Adrenal gland (tissue), 19 donors: ENCODE data around the gene OR6C4. TPM values are rescaled to one million over a fixed set of nuclear protein-coding genes. Genes with fewer than 3 reads are reported as not detected.

Experiments used
- DNase-seq, 7 donors: peaks; one replicate each; pipeline ENCODE4 v3.0.0-alpha.2; 2019 to 2020
- H3K27ac ChIP-seq, 5 donors: fragments of 200-600 bp; sonication (generic) in 4 of 5; 1 replicate in 3 of 5; 2 replicates in 2 of 5; pipeline versions ENCODE4 v1.5.1 to v1.8.0; 2016 to 2020; ENCODE audit warnings: mild to moderate bottlenecking in 1 of 5
- H3K27me3 ChIP-seq: fragments of 200-600 bp; 2 replicates; pipeline ENCODE4 v1.8.0; 2021
- H3K36me3 ChIP-seq, 2 donors: fragments of 200-600 bp; replicated peaks in 1 of 2; 1 replicate in 1 of 2; 2 replicates in 1 of 2; pipeline versions ENCODE4 v1.5.1 to v1.8.0; 2018 to 2022
- H3K4me1 ChIP-seq, 2 donors: fragments of 200-600 bp; replicated peaks in 1 of 2; 1 replicate in 1 of 2; 2 replicates in 1 of 2; pipeline versions ENCODE4 v1.5.1 to v1.8.0; 2018 to 2021
- H3K4me3 ChIP-seq, 4 donors: fragments of 200-600 bp; sonication (generic) in 3 of 4; one replicate each; pipeline ENCODE4 v1.5.1; 2016 to 2018
- H3K9me3 ChIP-seq, 3 donors: fragments of 200-600 bp; sonication (generic) in 1 of 3; replicated peaks in 1 of 3; 1 replicate in 2 of 3; 2 replicates in 1 of 3; pipeline versions ENCODE4 v1.5.1 to v1.8.0; 2016 to 2021
- POLR2A ChIP-seq, 2 donors: fragments of 450-650 bp; IDR thresholded peaks; one replicate each; pipeline ENCODE4 v1.6.1; 2017; ENCODE audit warnings: antibody characterized with exemption in 2 of 2, mild to moderate bottlenecking in 2 of 2, moderate library complexity in 1 of 2
- WGBS, 4 donors: extraction: QIAGEN DNeasy Blood & Tissue Kit in 2 of 4; methylation state at CpG; one replicate each; pipeline versions ENCODE4 v1.1.5 to v1.1.7; 2013 to 2017; 5-methylcytosine and 5-hydroxymethylcytosine counted together
- intact Hi-C, 2 donors: fragments of 100-400 bp; cut with DNase I; formaldehyde crosslinking; loops; one replicate each; pipeline versions ENCODE4 v1.14.1 to v1.15.0; 2022 to 2023
- long read RNA-seq, 10 donors: library from polyadenylated mRNA in 3 of 10; unstranded in 2 of 10; stranded (forward) in 1 of 10; transcript quantifications; one replicate each; pipeline ENCODE4 v2.0.0 and lab custom pipeline, GENCODE V29; 2021 to 2026
- polyA plus RNA-seq, 3 donors: library from polyadenylated mRNA; stranded (reverse); fragments of 200-250 nt in 2 of 3; fragments of 350-450 nt in 1 of 3; fragmentation: Illumina TruSeq in 1 of 3; extraction: RNeasy Lipid Tissue Mini Kit (QIAGEN cat#74804) in 1 of 3; gene quantifications; one replicate each; pipeline ENCODE4 v1.2.3, GENCODE V29; 2013 to 2014
- total RNA-seq, 9 donors: library from RNA; depleted of rRNA in 4 of 9; stranded (reverse); fragments of >200 nt in 4 of 9; fragments of 120-200 nt in 1 of 9; fragmentation: NEBNext Ultra II Directional in 1 of 9; extraction: Animal tissue kit (Norgen Biotek cat#: 25700) in 1 of 9; gene quantifications; one replicate each; pipeline versions ENCODE4 v1.1.0 to v1.2.4, GENCODE V29; 2013 to 2023
- TF ChIP-seq, protein P1 (sequence below), 6 experiments: fragments of 450-650 bp in 4 of 6; fragments of 200-600 bp in 2 of 6; sonication (generic) in 1 of 6; IDR thresholded peaks; 1 replicate in 5 of 6; 2 replicates in 1 of 6; pipeline versions ENCODE4 v1.5.1 to v1.8.0; 2016 to 2021; ENCODE audit warnings: antibody characterized with exemption in 6 of 6, mild to moderate bottlenecking in 2 of 6, moderate library complexity in 1 of 6
- donor health status: healthy with polysubstance abuse.
- donor health status: Bipolar disorder and iron deficiency.
- donor health status: DM: yes; HTN: yes; CAD: no.
- donor health status: DM: no; HTN: no; CAD: no.
- donor health status: DM: no; HTN: no; CAD: no.
- donor health status: DM: yes; HTN: yes; CAD: no.

Gene OR6C4
- total RNA-seq = not detected
- not detected for polyA plus RNA-seq
- long read RNA-seq, donor 1 = 0 reads
- long read RNA-seq, donor 2 = 0 reads
- long read RNA-seq, donor 3 = 0 reads
- long read RNA-seq, donor 4 = 0 reads
- long read RNA-seq, donor 5 = 0 reads
- long read RNA-seq, donor 6 = 0 reads
- long read RNA-seq, donor 7 = 0 reads
- long read RNA-seq, donor 8 = 0 reads
- long read RNA-seq, donor 9 = 0 reads
- long read RNA-seq, donor 10 = 0 reads

DNA sequence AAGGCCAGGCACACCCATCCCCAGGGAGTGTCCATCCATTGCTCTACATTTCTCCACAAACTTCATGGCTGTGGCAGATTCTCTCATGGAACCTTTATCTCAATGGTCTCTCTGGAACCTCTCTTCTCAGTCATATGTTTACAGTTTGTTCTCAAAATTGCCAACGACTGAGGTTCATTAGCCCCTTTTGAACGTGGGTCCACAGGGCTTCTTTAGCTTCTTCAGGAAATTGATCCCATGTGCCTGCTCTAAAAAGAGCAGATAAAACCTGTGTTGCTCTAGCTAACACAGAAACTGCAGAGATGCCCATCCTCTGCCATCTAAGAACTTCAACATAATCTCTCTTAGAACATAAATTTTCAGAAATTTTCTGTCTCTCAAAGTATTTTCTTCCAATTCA, at the start of gene OR6C4:
Gene OR6C4 (plus strand): TSS at position 301 of the 400 bp plus-strand sequence. CDS start 1,625 bp downstream, outside the sequence.
- H3K4me1 ChIP-seq = no peaks in the 10 kb centered on the region
- H3K4me3 ChIP-seq = no peak within 1 kb of the TSS
- no peaks in the 10 kb centered on the region for H3K9me3 ChIP-seq
- DNase-seq = no peak
- intact Hi-C loops = no loop called here
- TF ChIP-seq, protein P1, sequence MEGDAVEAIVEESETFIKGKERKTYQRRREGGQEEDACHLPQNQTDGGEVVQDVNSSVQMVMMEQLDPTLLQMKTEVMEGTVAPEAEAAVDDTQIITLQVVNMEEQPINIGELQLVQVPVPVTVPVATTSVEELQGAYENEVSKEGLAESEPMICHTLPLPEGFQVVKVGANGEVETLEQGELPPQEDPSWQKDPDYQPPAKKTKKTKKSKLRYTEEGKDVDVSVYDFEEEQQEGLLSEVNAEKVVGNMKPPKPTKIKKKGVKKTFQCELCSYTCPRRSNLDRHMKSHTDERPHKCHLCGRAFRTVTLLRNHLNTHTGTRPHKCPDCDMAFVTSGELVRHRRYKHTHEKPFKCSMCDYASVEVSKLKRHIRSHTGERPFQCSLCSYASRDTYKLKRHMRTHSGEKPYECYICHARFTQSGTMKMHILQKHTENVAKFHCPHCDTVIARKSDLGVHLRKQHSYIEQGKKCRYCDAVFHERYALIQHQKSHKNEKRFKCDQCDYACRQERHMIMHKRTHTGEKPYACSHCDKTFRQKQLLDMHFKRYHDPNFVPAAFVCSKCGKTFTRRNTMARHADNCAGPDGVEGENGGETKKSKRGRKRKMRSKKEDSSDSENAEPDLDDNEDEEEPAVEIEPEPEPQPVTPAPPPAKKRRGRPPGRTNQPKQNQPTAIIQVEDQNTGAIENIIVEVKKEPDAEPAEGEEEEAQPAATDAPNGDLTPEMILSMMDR (IDR thresholded peaks at IDR 0.05) = no peak
- no peak for TF ChIP-seq POLR2A (IDR thresholded peaks at IDR 0.05)
- no peaks in the 10 kb centered on the region for H3K36me3 ChIP-seq
- no peaks in the 10 kb centered on the region for H3K27me3 ChIP-seq
- WGBS, 4 donors = 24 to 41% (median 25%) methylated on average over 2 of the region's 2 CpGs
- no peak within 1 kb of the TSS for H3K27ac ChIP-seq

DNA sequence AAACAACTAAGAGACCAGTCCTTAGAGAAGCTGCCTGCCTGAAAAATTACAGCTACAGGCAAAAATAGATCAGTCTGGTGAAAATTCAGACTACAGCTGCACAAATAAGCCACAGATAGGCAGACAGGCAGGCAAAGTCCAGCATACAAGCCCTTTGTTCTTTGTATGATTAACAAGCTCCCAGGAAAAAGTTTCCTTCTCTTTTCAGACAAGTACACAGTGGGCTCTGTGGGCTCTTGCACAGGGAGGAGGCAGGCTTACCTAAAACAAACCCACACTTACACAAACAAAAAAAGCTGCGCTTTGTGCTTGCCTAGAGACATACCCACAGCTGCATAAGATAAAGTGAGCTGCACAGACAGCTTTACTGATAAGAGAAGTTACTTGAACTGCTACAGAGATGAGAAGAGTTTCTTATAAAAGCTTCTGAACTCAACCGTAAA, 49.6 kb upstream of the OR6C4 start:
- H3K4me3 ChIP-seq = no peak overlapping the region
- TF ChIP-seq, protein P1 (IDR thresholded peaks at IDR 0.05) = no peak
- no peak for TF ChIP-seq POLR2A (IDR thresholded peaks at IDR 0.05)
- 17 to 38% (median 25%) methylated on average over 2 of the region's 2 CpGs for WGBS, 4 donors
- no peaks in the 10 kb centered on the region for H3K27me3 ChIP-seq
- H3K27ac ChIP-seq = no peak overlapping the region
- intact Hi-C loops = no loop called here
- no peaks in the 10 kb centered on the region for H3K4me1 ChIP-seq
- H3K9me3 ChIP-seq = no peaks in the 10 kb centered on the region
- no peak for DNase-seq
- H3K36me3 ChIP-seq = no peaks in the 10 kb centered on the region

- intact Hi-C loops = no loop called here
- Histone ChIP-seq H3K36me3 (no peaks in the 10 kb centered on the region), H3K27me3 (no peaks in the 10 kb centered on the region), H3K4me3 (no peak overlapping the region), H3K4me1 (no peaks in the 10 kb centered on the region), H3K9me3 (no peaks in the 10 kb centered on the region), H3K27ac (no peak overlapping the region)
- TF ChIP-seq POLR2A (IDR thresholded peaks at IDR 0.05) = no peak
- TF ChIP-seq, protein P1 (IDR thresholded peaks at IDR 0.05) = no peak
- 29 to 32% (median 29%) methylated on average over 2 of the region's 2 CpGs for WGBS, 4 donors
- no peak for DNase-seq
Measured at GRCh38 chr12:55501601-55502000, 47.8 kb upstream of the OR6C4 start.

DNA sequence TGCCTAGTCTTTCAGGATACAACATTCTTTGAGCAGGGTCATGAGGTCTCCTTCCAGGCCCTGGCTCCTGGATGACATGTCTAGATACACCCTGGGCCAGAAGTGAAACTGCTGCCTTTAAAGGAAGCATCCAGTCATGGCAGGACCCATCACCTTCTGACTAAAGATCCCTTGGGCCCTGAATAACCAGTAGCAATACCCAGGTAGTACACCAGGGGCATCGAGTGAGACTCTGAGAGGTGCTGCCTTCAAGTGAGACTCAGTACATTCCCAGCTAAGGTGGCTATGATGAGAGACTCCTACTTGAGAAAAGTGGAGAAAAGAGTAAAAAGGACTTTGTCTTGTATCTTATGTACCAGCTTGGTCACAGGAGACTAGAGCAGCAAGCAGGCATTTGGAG, 33.7 kb upstream of the OR6C4 start:
- Histone ChIP-seq H3K36me3 (no peaks in the 10 kb centered on the region), H3K27me3 (no peaks in the 10 kb centered on the region), H3K4me1 (no peaks in the 10 kb centered on the region), H3K27ac (no peak overlapping the region), H3K4me3 (no peak overlapping the region), H3K9me3 (no peaks in the 10 kb centered on the region)
- no peak for TF ChIP-seq POLR2A (IDR thresholded peaks at IDR 0.05)
- TF ChIP-seq, protein P1 (IDR thresholded peaks at IDR 0.05) = no peak
- intact Hi-C loops = no loop called here
- WGBS, 4 donors = 38 to 74% (median 67%) methylated on average over 1 of the region's 1 CpG
- no peak for DNase-seq
